GM18507 (cell line): ENCODE measurements around the gene HDAC4.
"Not testable (repeated sequence)": the region's sequence is repeated elsewhere in the genome, so short reads cannot be mapped to it uniquely, and the experiment has no call there.

Source experiments
- DNase-seq: peaks from one replicate; pipeline ENCODE4 v3.0.0; 2011; ENCODE audit warnings: low read depth; ENCODE audit not compliant: insufficient read length; ENCODE audit errors: extremely low spot score
- FAIRE-seq: peaks from 2 replicates; lab custom pipeline; 2011; peaks lifted over from hg19 to GRCh38; lab: Jason Lieb, UNC

Gene HDAC4

DNA sequence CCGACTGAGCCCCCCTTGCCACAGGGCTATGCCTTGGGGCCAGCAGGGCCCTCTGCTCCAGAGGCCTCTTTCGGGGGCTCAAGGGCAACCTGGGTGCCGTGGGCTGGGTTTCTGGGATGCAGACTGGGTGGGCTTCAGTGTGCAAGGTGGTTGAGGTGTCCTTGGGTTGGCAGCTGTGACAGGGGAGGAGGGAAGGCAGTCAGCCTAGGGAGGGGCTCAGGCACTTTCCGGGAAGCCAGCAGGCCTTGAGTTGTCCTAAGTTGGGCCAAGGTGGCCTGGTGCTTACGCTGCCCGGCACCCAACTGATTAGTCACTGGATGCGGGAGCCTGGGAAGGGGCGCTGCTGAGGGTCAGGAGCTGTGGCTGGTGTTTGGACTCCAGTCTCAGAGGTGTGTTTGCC, 353.4 kb downstream of the HDAC4 start:
- no peak for FAIRE-seq
- DNase-seq = no peak

DNA sequence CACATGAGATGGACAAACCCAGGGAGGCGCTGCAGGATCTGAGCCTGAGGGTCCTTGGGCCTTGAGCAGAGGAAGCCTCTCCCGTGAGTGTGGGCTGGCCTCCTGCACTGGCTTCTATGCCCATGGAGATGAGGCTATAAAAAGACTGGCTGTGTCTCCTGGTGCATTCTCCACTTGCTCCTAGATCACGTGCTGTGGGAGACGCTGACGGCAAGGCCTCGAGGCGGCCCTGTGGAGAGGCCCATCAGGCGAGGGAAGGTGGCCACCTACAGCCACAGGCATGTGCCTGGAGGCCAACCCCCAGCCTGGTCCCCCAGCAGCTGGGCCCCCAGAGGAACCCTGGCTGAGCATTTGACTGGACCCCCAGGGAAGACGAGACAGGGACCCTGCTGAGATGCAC, 354.0 kb downstream of the HDAC4 start:
- DNase-seq = no peak
- no peak for FAIRE-seq

DNA sequence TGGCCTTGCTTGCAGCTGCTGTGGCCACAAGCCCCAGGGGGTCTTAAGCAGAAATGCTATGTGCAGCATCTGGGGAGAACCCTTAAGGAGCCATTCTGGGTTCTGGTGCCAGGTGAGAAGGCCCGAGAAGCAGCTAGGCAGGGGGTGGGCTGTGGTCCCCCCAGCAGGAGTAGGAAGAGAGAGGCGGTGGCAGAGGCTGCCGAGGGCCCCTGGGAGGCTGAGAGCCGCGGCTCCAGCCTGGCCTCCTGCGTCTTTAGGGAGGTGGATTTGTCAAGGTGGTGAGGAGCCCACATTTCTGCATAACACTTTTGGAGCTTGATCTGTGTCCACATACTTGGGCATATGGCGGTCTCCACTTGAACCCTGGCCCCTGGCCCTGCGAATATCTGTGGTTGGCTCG, 356.5 kb downstream of the HDAC4 start:
- FAIRE-seq (no peak), DNase-seq (no peak)

DNA sequence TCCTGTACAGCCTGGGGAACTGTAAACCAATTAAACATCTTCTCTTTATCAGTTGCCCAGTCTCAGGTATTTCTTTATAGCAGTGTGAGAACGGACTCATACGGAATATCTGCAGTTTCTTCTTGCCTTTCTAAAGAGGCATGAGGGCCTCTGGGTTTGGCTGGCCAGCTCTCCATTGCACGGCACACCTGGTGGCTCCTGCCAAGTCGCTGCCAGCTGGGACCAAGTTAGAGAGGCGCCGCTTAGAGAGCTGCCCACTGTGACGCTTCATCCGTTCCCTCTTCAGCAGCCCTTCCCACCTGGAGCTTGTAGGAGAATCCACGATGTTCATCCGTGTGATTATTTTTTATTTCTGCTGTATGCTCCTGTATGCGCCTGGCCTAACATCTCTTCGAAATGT, 357.5 kb downstream of the HDAC4 start:
- DNase-seq (no peak), FAIRE-seq (no peak)

GRCh38 chr2:239042551-239043320, 358.1 kb downstream of the HDAC4 start:
- DNase-seq (no peak), FAIRE-seq (no peak)

GRCh38 chr2:239042046-239042445, 358.8 kb downstream of the HDAC4 start:
- FAIRE-seq (no peak), DNase-seq (no peak)

- FAIRE-seq (no peak), DNase-seq (no peak)
Measured at GRCh38 chr2:239041062-239041461, 359.8 kb downstream of the HDAC4 start.

GRCh38 chr2:239040152-239040761, 360.6 kb downstream of the HDAC4 start:
- FAIRE-seq (no peak), DNase-seq (no peak)

DNA sequence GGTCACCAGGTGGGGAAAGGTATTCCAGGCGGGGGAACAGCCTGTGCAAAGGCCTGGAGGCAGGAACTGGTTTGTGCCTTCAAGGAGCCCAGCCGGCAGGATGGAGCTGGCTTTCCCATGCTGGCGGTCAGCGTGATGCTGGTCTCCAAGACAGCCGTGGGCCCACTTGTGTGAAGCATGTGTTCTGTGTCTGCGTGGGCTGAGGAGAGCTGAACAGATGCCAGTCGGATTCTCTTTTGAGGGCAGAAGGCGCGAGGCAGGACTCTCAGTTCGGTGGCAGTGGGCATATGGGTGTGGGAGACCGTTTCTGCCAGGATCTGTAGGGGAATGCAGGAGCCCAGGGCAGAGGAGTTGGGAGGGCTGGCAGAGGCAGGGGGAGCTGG, 361.4 kb downstream of the HDAC4 start:
- no peak for DNase-seq
- FAIRE-seq = no peak

DNA sequence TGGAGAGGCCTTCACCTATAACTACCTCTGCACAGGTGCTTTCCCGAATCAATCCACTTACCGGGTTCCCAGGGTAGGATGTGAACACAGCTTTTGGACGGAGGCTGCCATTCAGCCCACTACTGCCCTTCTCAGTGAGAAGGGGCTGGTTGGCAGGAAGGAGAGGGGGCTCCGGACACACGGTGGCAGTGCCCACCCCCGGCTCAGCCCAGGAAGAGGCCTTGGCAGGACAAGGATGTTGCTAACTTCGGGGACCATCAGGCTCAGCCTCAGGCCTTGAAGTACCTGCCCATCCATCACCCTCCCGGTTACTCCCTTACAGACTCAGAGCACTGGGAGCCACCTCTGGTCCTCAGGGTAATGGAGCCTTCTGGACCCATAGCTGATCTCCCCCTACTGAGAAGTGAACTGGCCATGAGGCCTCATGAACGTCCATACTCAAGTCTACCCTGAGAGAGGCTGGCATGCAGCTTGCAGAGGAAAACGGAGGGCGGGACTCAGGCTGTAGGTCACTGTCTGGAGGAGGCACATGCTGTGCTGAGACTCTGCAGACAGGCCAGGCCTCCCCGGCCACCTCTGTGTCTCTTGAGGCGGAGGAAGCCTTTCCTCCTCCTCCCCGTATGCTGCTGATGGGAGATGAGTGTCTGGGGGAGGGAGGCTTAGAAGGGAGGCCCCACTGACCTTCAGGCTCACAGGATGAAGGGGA, 361.9 kb downstream of the HDAC4 start:
- FAIRE-seq = no peak
- DNase-seq = no peak

DNA sequence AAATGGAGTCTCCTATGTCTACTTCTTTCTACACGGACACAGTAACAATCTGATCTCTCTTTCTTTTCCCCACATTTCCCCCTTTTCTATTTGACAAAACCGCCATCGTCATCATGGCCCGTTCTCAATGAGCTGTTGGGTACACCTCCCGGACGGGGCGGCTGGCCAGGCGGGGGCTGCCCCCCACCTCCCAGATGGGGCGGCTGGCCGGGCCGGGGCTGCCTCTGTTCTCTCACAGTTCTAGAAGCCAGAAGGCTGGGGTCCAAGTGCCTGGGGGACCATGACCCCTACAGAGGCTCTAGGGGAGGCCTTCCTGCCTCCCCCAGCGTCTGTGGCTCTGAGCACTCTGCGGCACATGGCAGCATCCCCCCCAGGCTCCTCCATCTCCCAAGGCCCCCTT, 362.5 kb downstream of the HDAC4 start:
- FAIRE-seq, DNase-seq: not testable (repeated sequence)

DNA sequence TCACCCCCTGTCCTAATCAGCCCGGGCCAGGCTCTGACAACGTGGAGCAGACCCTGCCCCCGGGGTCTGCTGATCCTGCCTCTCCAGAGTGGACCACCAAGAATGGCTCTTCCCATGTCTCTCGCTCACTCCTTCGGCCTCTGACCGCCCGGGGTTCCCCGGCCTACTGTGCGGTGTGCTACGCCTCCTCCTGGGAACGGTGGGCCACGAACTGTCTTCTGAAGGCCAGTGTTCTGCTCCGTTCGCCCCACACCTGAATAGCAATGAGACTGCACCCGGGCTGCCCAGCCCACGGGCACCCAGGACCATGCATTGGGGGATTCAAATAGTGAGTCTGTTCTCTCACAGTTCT, 363.3 kb downstream of the HDAC4 start:
- DNase-seq = no peak
- FAIRE-seq = no peak

- no peak for FAIRE-seq
Measured at GRCh38 chr2:239036819-239037558, 363.8 kb downstream of the HDAC4 start.

GRCh38 chr2:239035997-239036731, 364.7 kb downstream of the HDAC4 start:
- no peak for FAIRE-seq
- no peak for DNase-seq

More at GRCh38 chr2:239036819-239037558, 363.8 kb downstream of the HDAC4 start:
- DNase-seq = no peak

DNA sequence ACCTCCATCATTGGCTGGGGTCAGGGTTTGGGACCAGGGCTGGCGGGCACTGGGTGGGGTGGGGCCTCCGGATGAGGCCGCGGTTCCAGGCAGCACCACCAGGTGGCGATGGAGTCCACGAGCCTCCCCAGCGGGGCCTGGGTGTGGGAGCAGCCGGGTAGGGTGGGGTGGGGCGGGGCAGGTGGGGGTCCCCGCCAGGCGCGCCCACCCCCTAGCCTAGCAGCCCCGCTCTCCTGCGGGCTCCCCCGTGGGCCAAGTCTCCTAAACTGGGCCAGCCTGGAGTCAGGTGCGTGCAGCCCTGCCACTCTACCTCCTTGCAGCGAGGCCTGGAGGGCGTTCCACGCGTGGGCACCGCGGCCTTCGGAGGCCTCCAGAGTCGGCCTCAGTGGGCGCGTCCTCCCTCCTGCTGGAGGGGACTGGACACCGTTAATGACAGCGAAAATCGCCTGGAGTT, 365.4 kb downstream of the HDAC4 start:
- FAIRE-seq (no peak), DNase-seq (peak; percentile 69)

DNA sequence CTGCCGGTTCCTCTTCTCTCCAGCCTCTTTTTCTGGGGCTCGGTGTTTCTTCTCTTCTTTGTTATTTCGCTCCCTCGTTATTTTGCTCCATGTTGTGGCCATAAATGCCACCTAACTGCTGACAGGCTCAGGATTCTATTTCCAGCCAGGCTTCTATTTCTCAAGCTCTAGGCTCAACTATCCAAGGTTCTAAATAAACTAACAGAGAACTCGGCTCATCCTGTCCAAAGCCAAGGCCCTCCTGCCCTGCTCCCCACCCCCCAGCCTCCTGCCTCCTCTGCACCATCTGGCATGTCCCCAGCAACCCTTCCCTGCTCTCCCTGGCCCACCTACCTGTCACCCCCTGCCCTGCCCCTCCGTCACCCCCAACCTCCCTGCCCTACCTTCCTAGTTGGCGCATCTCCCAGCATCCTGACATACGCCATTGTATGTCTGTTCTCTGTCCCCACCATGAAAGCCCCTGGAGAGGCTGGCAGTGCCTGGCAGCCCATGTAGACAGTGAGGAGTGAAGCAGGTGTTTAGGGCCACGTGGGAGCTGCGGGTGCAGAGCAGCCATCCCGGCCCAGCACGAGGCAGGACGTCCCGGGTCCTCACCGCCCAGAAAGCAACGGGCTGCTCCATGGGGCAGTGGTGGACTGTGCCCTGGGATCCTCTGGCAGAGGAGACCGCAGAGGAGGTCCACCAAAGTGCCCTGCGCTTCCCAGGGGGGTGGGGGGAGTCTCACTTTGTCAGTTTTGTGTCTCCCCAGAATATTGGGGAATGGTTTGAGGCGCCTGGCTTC, 366.1 kb downstream of the HDAC4 start:
- DNase-seq (no peak), FAIRE-seq (no peak)

- DNase-seq = no peak
- no peak for FAIRE-seq
Measured at GRCh38 chr2:239033801-239034560, 366.8 kb downstream of the HDAC4 start.

DNA sequence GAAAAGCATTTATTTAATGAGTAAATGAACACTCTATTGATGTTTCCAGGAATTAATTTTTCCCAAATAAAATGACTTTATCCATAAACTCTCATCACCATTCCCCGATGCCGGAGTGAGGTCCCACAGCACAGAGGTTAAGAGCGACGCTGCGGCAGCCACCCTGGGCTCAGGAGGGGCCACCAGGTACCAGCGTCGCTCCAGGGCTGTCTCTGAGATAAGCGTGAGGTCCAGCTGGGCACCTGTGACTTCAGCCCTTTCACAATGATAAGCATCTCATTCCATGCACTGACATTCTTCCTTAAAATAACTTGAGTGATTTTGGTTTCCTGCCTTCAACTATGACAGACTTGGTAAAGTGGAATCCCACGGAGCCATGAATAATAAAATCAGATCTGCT, 370.9 kb downstream of the HDAC4 start:
- DNase-seq = no peak
- FAIRE-seq = no peak
